ENCODE data around the gene CARD10. TPM values are rescaled to one million over a fixed set of nuclear protein-coding genes. Genes with fewer than 3 reads are reported as not detected.
A peak's percentile ranks its signal among the peaks of the same experiment; 100 is the strongest.

Gene CARD10
- total and polyA plus RNA-seq, 2 of the 13 experiments (the other 11 are each of a cell fraction or from before 2014, with no cell fraction given) = 35.2 to 55.8 TPM

GRCh38 chr22:37549704-37550059 lies 30.5 kb upstream of the CARD10 start (continued):
- no peak for TF ChIP-seq ZGPAT (CRISPR knock-in tag; IDR thresholded peaks at IDR 0.05)
- TF ChIP-seq ONECUT2 (CRISPR knock-in tag; IDR thresholded peaks at IDR 0.05) = no peak
- TF ChIP-seq RAD51 (IDR thresholded peaks at IDR 0.05; ENCODE audit: borderline replicate concordance) = no peak
- TF ChIP-seq HNRNPUL1 (IDR thresholded peaks at IDR 0.05; ENCODE audit: low read depth, low read length) = no peak
- TF ChIP-seq SMARCE1 (IDR thresholded peaks at IDR 0.05; ENCODE audit: borderline replicate concordance) = no peak
- TF ChIP-seq ZKSCAN1 (IDR thresholded peaks at IDR 0.05; ENCODE audit: low read length) = no peak
- TF ChIP-seq ZNF331 (CRISPR knock-in tag; IDR thresholded peaks at IDR 0.05) = no peak
- no peak for TF ChIP-seq KLF13 (CRISPR knock-in tag; IDR thresholded peaks at IDR 0.05)
- peak; percentile 49 for TF ChIP-seq FOXA3 (CRISPR knock-in tag; IDR thresholded peaks at IDR 0.05)
- TF ChIP-seq KDM4B (CRISPR knock-in tag; IDR thresholded peaks at IDR 0.05) = no peak
- TF ChIP-seq RNF219 (CRISPR knock-in tag; IDR thresholded peaks at IDR 0.05) = no peak
- no peak for TF ChIP-seq ATAD3A (CRISPR knock-in tag; IDR thresholded peaks at IDR 0.05)
- no peak for TF ChIP-seq ZNF780A (CRISPR knock-in tag; IDR thresholded peaks at IDR 0.05)
- no peak for TF ChIP-seq HOXA5 (CRISPR knock-in tag; IDR thresholded peaks at IDR 0.05)
- TF ChIP-seq CTCF (CRISPR knock-in tag; IDR thresholded peaks at IDR 0.05) = peak; percentile 42
- no peak for TF ChIP-seq ATF7 (IDR thresholded peaks at IDR 0.05)
- no peak for TF ChIP-seq ATF7 (CRISPR knock-in tag; IDR thresholded peaks at IDR 0.05)
- TF ChIP-seq IKZF1 (IDR thresholded peaks at IDR 0.05) = no peak
- no peak for TF ChIP-seq FLYWCH1 (CRISPR knock-in tag; IDR thresholded peaks at IDR 0.05)
- no peak for TF ChIP-seq YY1 (IDR thresholded peaks at IDR 0.05; ENCODE audit: insufficient read depth, insufficient replicate concordance, low read depth, low read length)
- TF ChIP-seq TCF7L2 (IDR thresholded peaks at IDR 0.05; ENCODE audit: low read depth, low read length) = no peak
- TF ChIP-seq ZNF652 (CRISPR knock-in tag; IDR thresholded peaks at IDR 0.05; ENCODE audit: borderline replicate concordance, low read depth) = peak; percentile 87
- TF ChIP-seq IRF9 (CRISPR knock-in tag; IDR thresholded peaks at IDR 0.05; ENCODE audit: borderline replicate concordance) = no peak
- TF ChIP-seq SRF (IDR thresholded peaks at IDR 0.05; ENCODE audit: low read depth, low read length) = no peak
- TF ChIP-seq ASH2L (IDR thresholded peaks at IDR 0.05; ENCODE audit: insufficient read length, low read depth, low read length) = no peak

All from HepG2 (cell line).